ENCODE results near the gene TRABD2A. TPM values are rescaled to one million over a fixed set of nuclear protein-coding genes. Genes with fewer than 3 reads are reported as not detected.

Gene TRABD2A
- total and polyA plus RNA-seq, 9 of the 15 experiments (the other 6 are each of a cell fraction or from before 2014, with no cell fraction given), result 0.07 to 0.45 (median 0.25) TPM

- TF ChIP-seq CREB3L1 (IDR thresholded peaks at IDR 0.05; ENCODE audit: borderline replicate concordance, low read depth) (no peak), RFX1 (IDR thresholded peaks at IDR 0.05) (no peak), TRIM24 (IDR thresholded peaks at IDR 0.05) (no peak), MYNN (IDR thresholded peaks at IDR 0.05) (peak; percentile 52; the same call in 1 of the 2 replicates), MYNN (CRISPR knock-in tag; IDR thresholded peaks at IDR 0.05) (no peak), STAT6 (CRISPR knock-in tag; IDR thresholded peaks at IDR 0.05) (no peak), RBBP5 (IDR thresholded peaks at IDR 0.05; ENCODE audit: borderline replicate concordance, insufficient read depth, low read length, poor library complexity, severe bottlenecking) (no peak), PKNOX1 (IDR thresholded peaks at IDR 0.05) (no peak), CHAMP1 (IDR thresholded peaks at IDR 0.05) (no peak), JUND (IDR thresholded peaks at IDR 0.05; ENCODE audit: borderline replicate concordance, low read depth, low read length) (no peak), JUND (tag; IDR thresholded peaks at IDR 0.05; ENCODE audit: borderline replicate concordance, low read depth, low read length) (0 out of 3 replicates have a peak, but pooled peaks have one; percentile 25), MLLT1 (IDR thresholded peaks at IDR 0.05) (peak in 1 of 2 experiments; percentile 32; a peak in 1 of 4 replicates), ZNF224 (CRISPR knock-in tag; IDR thresholded peaks at IDR 0.05) (no peak), ZNF511 (CRISPR knock-in tag; IDR thresholded peaks at IDR 0.05) (no peak), ARID1B (IDR thresholded peaks at IDR 0.05) (peak; percentile 42; the same call in 1 of the 2 replicates), HNRNPK (IDR thresholded peaks at IDR 0.05; ENCODE audit: low read depth, low read length, poor library complexity, severe bottlenecking) (no peak), FOXJ2 (tag; IDR thresholded peaks at IDR 0.05) (no peak), CBFA2T3 (IDR thresholded peaks at IDR 0.05) (peak; percentile 36)
Observed at GRCh38 chr2:84807063-84807485, 73.8 kb downstream of the TRABD2A start (continued).
